Prostate gland (tissue), 2 donors: ENCODE measurements around the gene BACE2. TPM values are rescaled to one million over a fixed set of nuclear protein-coding genes. Genes with fewer than 3 reads are reported as not detected.

Experiments
- DNase-seq: peaks from one replicate; pipeline ENCODE4 v3.0.0-alpha.2; 2019; ENCODE audit warnings: low spot score
- H3K27ac ChIP-seq, 2 donors: fragments of 200-600 bp; sonication (generic); 2 replicates each; pipeline ENCODE4 v1.5.1; 2017 to 2019
- H3K27me3 ChIP-seq: fragments of 200-600 bp; sonication (generic); replicated peaks from 2 replicates; pipeline ENCODE4 v1.5.1; 2019; ENCODE audit not compliant: insufficient read depth
- H3K36me3 ChIP-seq, 2 donors: fragments of 200-600 bp; sonication (generic); 1 replicate in 1 of 2; 2 replicates in 1 of 2; pipeline versions ENCODE4 v1.5.1 to v1.8.1; 2017 to 2019
- H3K4me1 ChIP-seq: fragments of 200-600 bp; sonication (generic); replicated peaks from 2 replicates; pipeline ENCODE4 v1.5.1; 2019
- H3K4me3 ChIP-seq, 2 donors: fragments of 200-600 bp; sonication (generic); 2 replicates each; pipeline ENCODE4 v1.5.1; 2017 to 2019
- H3K9me3 ChIP-seq: fragments of 200-600 bp; sonication (generic); 2 replicates; pipeline ENCODE4 v1.5.1; 2017
- POLR2A ChIP-seq: fragments of 450-650 bp; IDR thresholded peaks from one replicate; pipeline ENCODE4 v1.6.1; 2016; ENCODE audit warnings: antibody characterized with exemption, mild to moderate bottlenecking
- POLR2AphosphoS5 ChIP-seq: sonication (generic); formaldehyde crosslinking; IDR thresholded peaks from one replicate; pipeline ENCODE4 v1.6.1; 2017; ENCODE audit warnings: antibody characterized with exemption
- WGBS: methylation state at CpG from one replicate; pipeline ENCODE4 v1.1.5; 2018; 5-methylcytosine and 5-hydroxymethylcytosine counted together
- intact Hi-C: fragments of 100-400 bp; cut with DNase I; formaldehyde crosslinking; loops from one replicate; pipeline ENCODE4 v1.14.2; 2022
- total RNA-seq, 2 donors: library from RNA; depleted of rRNA; stranded (reverse); fragments of >200 nt; gene quantifications; one replicate each; pipeline ENCODE4 v1.1.0, GENCODE V29; 2016
- TF ChIP-seq, protein P1 (sequence below), 4 experiments: fragments of 200-600 bp in 2 of 4; fragments of 450-650 bp in 2 of 4; sonication (generic) in 2 of 4; IDR thresholded peaks; 1 replicate in 3 of 4; 2 replicates in 1 of 4; pipeline ENCODE4 v1.5.1; 2016 to 2019; ENCODE audit warnings: antibody characterized with exemption in 4 of 4, mild to moderate bottlenecking in 2 of 4, moderate library complexity in 2 of 4

The BACE2 gene
- total RNA-seq, 2 donors from 2014 or later = 103 to 119 TPM

DNA sequence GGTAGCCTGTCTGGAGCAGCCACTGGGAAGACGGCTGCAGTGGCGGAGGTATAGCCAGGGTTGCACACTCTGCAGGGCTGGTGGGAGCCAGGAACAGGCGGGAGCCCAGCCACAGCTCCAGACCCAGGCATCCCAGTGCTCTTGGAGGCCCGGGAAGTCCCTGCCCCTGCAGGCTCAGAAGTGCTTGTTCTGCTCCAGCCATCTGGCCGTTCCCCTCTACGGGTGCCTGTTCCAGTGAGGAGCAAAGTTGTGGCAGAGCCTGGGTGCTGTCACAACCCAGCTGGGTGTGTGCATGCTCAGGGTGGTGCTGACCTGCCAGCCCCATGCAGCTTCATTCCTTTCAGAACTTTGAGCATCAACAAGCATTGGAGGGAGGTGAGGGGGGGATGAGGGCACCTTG lies 31.7 kb upstream of the BACE2 start:
- Histone ChIP-seq H3K27me3 (no peaks in the 10 kb centered on the region), H3K9me3 (no peaks in the 10 kb centered on the region), H3K36me3 (no peaks in the 10 kb centered on the region), H3K4me3 (no peak overlapping the region), H3K27ac (no peak overlapping the region), H3K4me1 (no peaks in the 10 kb centered on the region)
- no peak for DNase-seq
- TF ChIP-seq POLR2A (no peak), POLR2AphosphoS5 (no peak)
- TF ChIP-seq, protein P1, sequence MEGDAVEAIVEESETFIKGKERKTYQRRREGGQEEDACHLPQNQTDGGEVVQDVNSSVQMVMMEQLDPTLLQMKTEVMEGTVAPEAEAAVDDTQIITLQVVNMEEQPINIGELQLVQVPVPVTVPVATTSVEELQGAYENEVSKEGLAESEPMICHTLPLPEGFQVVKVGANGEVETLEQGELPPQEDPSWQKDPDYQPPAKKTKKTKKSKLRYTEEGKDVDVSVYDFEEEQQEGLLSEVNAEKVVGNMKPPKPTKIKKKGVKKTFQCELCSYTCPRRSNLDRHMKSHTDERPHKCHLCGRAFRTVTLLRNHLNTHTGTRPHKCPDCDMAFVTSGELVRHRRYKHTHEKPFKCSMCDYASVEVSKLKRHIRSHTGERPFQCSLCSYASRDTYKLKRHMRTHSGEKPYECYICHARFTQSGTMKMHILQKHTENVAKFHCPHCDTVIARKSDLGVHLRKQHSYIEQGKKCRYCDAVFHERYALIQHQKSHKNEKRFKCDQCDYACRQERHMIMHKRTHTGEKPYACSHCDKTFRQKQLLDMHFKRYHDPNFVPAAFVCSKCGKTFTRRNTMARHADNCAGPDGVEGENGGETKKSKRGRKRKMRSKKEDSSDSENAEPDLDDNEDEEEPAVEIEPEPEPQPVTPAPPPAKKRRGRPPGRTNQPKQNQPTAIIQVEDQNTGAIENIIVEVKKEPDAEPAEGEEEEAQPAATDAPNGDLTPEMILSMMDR (IDR thresholded peaks at IDR 0.05) = no peak
- 89% methylated on average over 6 of the region's 6 CpGs for WGBS
- intact Hi-C loops = loop anchor here (10.0 kb wide), 1 partner anchor 981 kb away; no protein-coding TSS in a partner anchor

DNA sequence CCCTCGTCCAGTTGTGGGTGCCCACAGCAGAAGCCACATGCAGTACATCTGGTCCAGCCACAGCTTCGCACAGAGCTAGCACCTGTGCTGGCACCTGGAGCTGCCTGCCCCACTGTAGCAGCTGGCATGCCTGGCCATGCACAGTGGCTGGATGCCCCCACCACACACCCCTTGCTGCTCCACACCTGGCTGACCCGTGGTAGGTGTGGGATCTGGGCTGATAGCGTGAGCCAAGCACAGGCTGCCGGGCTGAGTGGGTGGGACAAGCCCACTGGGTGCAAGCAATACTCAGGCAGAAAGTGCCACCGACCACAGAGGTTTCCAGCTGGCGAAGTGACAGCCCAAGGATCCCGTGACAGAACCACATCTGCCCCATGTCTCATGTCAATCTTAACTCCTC lies 30.6 kb upstream of the BACE2 start:
- H3K4me3 ChIP-seq = no peak overlapping the region
- WGBS = 57% methylated on average over 8 of the region's 8 CpGs
- DNase-seq = no peak
- TF ChIP-seq, protein P1 (IDR thresholded peaks at IDR 0.05) = no peak
- TF ChIP-seq POLR2AphosphoS5 (no peak), POLR2A (no peak)
- intact Hi-C loops = loop anchor here (10.0 kb wide), 1 partner anchor 983 kb away; no protein-coding TSS in a partner anchor
- H3K4me1 ChIP-seq = no peaks in the 10 kb centered on the region
- no peaks in the 10 kb centered on the region for H3K9me3 ChIP-seq
- H3K27ac ChIP-seq = no peak overlapping the region
- no peaks in the 10 kb centered on the region for H3K27me3 ChIP-seq
- no peaks in the 10 kb centered on the region for H3K36me3 ChIP-seq

DNA sequence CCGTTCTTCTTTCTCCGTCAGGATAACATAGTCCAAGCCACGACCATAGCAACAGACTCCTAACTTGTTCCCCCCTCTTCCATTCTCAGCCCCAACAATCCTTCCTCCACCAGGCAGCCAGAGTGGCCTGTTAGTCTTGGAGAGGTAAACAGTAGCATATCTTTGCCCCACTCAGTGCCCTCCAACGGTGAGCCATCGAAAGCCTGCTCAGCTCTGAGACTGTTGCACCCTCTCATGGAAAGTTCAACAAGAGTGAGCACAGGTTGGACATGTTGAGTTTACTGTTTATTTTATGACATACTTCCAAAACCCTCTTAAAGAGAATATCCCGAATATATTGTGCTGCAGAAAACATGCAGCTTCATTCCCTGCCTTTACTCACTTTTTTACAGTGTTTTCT lies 30.1 kb upstream of the BACE2 start:
- TF ChIP-seq POLR2A = no peak
- TF ChIP-seq POLR2AphosphoS5 = peak; percentile 61
- 79% methylated on average over 6 of the region's 6 CpGs for WGBS
- Histone ChIP-seq H3K4me1 (no peaks in the 10 kb centered on the region), H3K27ac (no peak overlapping the region), H3K9me3 (no peaks in the 10 kb centered on the region), H3K36me3 (no peaks in the 10 kb centered on the region), H3K4me3 (no peak overlapping the region), H3K27me3 (no peaks in the 10 kb centered on the region)
- DNase-seq = peak; percentile 40
- intact Hi-C loops = loop anchor here (10.0 kb wide), 1 partner anchor 983 kb away; no protein-coding TSS in a partner anchor

DNA sequence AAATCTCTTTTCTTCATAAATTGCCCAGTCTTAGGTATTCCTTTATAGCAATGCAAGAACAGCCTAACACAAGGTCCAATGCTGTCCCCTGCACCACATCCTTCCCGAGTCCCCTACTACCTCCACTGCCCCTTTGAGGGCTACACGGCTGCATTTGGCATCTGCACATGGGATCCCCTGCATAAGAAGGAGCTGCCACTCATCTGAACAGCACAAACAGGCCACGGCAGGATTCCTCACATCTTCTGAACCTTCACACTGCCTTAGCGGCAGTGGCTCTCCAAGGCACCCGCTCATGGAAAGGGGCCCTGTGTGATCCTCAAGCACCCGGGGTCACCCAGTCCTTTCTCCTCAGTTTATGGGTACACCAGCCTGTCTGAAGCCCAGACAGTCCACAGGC lies 29.2 kb upstream of the BACE2 start:
- H3K9me3 ChIP-seq = no peaks in the 10 kb centered on the region
- H3K27ac ChIP-seq = no peak overlapping the region
- intact Hi-C loops = loop anchor here (10.0 kb wide), 1 partner anchor 984 kb away; no protein-coding TSS in a partner anchor
- no peak for DNase-seq
- no peak overlapping the region for H3K4me3 ChIP-seq
- WGBS = 84% methylated on average over 6 of the region's 6 CpGs
- H3K4me1 ChIP-seq = no peaks in the 10 kb centered on the region
- no peak for TF ChIP-seq POLR2AphosphoS5
- TF ChIP-seq, protein P1 (IDR thresholded peaks at IDR 0.05) = no peak
- TF ChIP-seq POLR2A = no peak
- H3K36me3 ChIP-seq = no peaks in the 10 kb centered on the region
- no peaks in the 10 kb centered on the region for H3K27me3 ChIP-seq

DNA sequence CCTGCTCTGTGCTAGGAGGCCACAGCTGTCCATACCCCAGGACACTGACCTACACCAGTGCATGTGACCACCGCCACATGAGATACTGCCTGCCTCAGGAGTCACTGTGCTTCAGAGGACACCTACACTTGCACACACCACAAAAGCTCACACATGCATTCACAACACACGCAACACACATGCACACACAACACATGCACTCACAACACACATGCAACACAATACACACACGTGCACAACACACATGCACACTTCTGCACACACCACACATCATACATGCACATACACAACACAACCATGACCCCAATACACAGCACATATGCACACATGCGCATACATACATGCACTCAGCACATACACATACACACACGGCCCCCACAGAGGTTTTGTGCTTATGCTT lies 28.7 kb upstream of the BACE2 start:
- Histone ChIP-seq H3K27me3 (no peaks in the 10 kb centered on the region), H3K9me3 (no peaks in the 10 kb centered on the region), H3K4me3 (no peak overlapping the region), H3K27ac (no peak overlapping the region), H3K4me1 (no peaks in the 10 kb centered on the region), H3K36me3 (no peaks in the 10 kb centered on the region)
- no peak for TF ChIP-seq POLR2AphosphoS5
- TF ChIP-seq POLR2A = no peak
- 89% methylated on average over 5 of the region's 5 CpGs for WGBS
- DNase-seq = no peak
- intact Hi-C loops = loop anchor here (10.0 kb wide), 1 partner anchor 984 kb away; no protein-coding TSS in a partner anchor

DNA sequence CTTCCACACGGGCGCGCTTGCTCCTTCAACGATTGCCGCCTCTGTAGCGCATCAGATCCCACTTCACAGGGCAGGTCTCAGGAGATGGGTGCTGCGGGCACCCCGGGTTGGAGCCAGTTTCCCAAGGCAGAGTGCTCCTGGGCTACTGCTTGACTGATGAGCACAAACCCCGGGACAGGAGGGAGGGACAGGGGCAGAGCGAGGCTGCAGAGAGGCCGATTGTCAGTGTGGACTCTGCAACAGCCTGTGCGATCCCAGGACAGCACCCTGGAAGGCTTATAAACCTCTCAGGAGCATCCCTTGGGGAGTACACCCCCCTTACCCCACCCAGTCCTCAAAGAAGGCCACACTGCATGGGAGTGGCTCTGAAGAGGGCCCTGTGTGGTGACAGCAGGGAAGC lies 28.0 kb upstream of the BACE2 start:
- Histone ChIP-seq H3K9me3 (no peaks in the 10 kb centered on the region), H3K27me3 (no peaks in the 10 kb centered on the region), H3K36me3 (no peaks in the 10 kb centered on the region), H3K4me3 (no peak overlapping the region), H3K27ac (no peak overlapping the region), H3K4me1 (no peaks in the 10 kb centered on the region)
- no peak for DNase-seq
- TF ChIP-seq, protein P1 (IDR thresholded peaks at IDR 0.05) = no peak
- no peak for TF ChIP-seq POLR2AphosphoS5
- no peak for TF ChIP-seq POLR2A
- intact Hi-C loops = loop anchor here (10.0 kb wide), 1 partner anchor 985 kb away; no protein-coding TSS in a partner anchor
- 93% methylated on average over 12 of the region's 12 CpGs for whole genome bisulfite sequencing
